DOHH2 (cell line): Measurements from ENCODE around the gene KIF13A.

Source experiments
- CTCF ChIP-seq: fragments of 200-600 bp; sonication (generic); IDR thresholded peaks from one replicate; pipeline ENCODE4 v1.5.1; 2014; ENCODE audit warnings: antibody characterized with exemption, mild to moderate bottlenecking, low read depth, low read length; ENCODE audit not compliant: poor library complexity, severe bottlenecking
- EZH2phosphoT487 ChIP-seq: fragments of 200-600 bp; sonication (generic); IDR thresholded peaks from 2 replicates; pipeline ENCODE4 v1.6.1; 2017; ENCODE audit warnings: borderline replicate concordance, mild to moderate bottlenecking, antibody characterized with exemption, low read length, moderate library complexity, mixed read lengths

DNA sequence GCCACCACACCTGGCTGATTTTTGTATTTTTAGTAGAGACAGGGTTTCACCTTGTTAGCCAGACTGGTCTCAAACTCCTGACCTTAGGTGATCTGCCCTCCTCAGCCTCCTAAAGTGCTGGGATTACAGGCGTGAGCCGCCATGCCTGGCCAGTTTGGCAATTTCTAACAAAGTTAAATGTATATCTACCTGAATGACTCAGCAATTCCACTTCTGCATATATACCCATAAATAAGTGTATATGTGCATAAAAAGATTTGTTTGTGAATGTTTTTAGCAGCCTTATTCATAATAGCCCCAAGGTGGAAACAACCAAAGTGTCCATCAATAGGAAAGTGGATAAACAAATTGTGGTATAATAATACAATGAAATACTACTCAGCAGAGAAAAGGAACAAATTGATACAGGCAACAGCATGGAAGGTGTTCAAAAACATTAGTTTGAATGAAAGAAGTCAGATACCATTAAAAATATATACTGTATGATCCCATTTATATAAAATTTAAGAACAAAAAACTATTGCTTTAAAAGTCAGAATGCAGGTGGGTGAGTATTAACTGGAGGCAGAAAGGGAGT lies 44.3 kb upstream of the KIF13A start:
- TF ChIP-seq CTCF: no peak
- TF ChIP-seq EZH2phosphoT487: no peak
